ENCODE results near the gene AREG.

Gene AREG

DNA sequence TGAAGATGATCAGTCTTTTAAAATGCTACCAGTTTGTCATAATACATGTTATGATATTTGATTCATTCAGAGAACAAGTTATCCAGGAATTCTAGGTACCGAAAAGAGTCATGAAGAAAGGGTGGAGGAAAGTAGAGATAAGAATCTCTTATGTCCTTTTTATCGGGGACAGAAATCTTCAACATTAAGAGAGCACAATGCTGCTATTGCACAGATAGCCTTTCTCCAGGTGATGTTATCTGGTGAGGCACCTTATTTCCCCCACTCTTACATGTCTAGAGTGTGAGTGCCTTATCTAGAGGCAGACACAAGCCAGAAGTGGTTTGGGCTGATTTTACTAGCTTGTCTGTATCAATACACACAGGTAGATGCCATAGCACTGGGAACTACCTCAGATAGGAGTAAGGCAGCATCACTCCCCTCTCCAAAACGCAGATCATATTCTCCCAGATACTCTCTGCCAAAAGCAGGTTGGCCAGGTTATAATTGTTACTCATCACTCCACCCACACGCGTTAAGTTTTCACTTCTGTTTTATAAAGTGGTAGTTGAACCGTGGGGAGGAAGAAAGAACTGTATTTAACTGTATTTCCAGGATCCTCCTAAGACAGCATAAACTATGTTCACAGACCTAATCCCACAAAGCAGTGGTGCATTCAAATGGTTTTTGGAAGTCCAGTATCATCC is 38.4 kb downstream of the AREG start:
- Histone ChIP-seq H3K4me3 (ENCODE audit: severe bottlenecking) (no peak overlapping the region), H3K9me3 (ENCODE audit: severe bottlenecking) (no peaks in the 10 kb centered on the region), H3K4me1 (ENCODE audit: insufficient read depth, poor library complexity, severe bottlenecking) (no peaks in the 10 kb centered on the region), H3K27ac (ENCODE audit: poor library complexity, severe bottlenecking) (no peak overlapping the region), H3K36me3 (ENCODE audit: low read depth) (no peaks in the 10 kb centered on the region), H3K27me3 (ENCODE audit: insufficient read depth, poor library complexity, severe bottlenecking) (no peaks in the 10 kb centered on the region)
- TF ChIP-seq, protein P1, sequence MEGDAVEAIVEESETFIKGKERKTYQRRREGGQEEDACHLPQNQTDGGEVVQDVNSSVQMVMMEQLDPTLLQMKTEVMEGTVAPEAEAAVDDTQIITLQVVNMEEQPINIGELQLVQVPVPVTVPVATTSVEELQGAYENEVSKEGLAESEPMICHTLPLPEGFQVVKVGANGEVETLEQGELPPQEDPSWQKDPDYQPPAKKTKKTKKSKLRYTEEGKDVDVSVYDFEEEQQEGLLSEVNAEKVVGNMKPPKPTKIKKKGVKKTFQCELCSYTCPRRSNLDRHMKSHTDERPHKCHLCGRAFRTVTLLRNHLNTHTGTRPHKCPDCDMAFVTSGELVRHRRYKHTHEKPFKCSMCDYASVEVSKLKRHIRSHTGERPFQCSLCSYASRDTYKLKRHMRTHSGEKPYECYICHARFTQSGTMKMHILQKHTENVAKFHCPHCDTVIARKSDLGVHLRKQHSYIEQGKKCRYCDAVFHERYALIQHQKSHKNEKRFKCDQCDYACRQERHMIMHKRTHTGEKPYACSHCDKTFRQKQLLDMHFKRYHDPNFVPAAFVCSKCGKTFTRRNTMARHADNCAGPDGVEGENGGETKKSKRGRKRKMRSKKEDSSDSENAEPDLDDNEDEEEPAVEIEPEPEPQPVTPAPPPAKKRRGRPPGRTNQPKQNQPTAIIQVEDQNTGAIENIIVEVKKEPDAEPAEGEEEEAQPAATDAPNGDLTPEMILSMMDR (IDR thresholded peaks at IDR 0.05; ENCODE audit: poor library complexity, severe bottlenecking): no peak
- ATAC-seq (ENCODE audit: low read depth) (no peak), DNase-seq (ENCODE audit: low spot score) (no peak)

DNA sequence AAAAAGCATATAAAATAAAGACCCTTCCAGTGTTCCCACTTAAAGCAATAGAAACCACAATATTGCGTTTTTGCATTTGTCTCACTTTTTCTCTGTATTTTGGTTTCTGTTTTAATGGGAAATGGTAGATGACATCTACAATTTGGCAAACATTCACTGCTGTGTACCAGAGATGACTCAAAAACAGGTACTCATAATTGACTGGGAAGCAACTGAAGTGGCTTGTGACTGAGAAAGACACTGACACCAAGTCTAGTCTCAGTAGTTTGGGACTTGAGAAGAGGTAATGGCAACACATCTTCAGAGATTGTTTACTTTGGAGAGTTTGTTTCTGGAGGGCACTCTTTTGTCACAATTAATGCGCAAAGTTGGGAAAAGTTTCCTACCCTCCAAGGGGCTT is 42.0 kb downstream of the AREG start:
- peaks cover 16% of the 10 kb centered on the region for H3K4me1 ChIP-seq (ENCODE audit: insufficient read depth, poor library complexity, severe bottlenecking)
- no peaks in the 10 kb centered on the region for H3K36me3 ChIP-seq (ENCODE audit: low read depth)
- H3K27ac ChIP-seq (ENCODE audit: poor library complexity, severe bottlenecking): no peak overlapping the region
- TF ChIP-seq, protein P1 (IDR thresholded peaks at IDR 0.05; ENCODE audit: poor library complexity, severe bottlenecking): no peak
- no peaks in the 10 kb centered on the region for H3K9me3 ChIP-seq (ENCODE audit: severe bottlenecking)
- DNase-seq (ENCODE audit: low spot score) (no peak), ATAC-seq (ENCODE audit: low read depth) (no peak)
- H3K4me3 ChIP-seq (ENCODE audit: severe bottlenecking): no peak overlapping the region
- H3K27me3 ChIP-seq (ENCODE audit: insufficient read depth, poor library complexity, severe bottlenecking): no peaks in the 10 kb centered on the region

DNA sequence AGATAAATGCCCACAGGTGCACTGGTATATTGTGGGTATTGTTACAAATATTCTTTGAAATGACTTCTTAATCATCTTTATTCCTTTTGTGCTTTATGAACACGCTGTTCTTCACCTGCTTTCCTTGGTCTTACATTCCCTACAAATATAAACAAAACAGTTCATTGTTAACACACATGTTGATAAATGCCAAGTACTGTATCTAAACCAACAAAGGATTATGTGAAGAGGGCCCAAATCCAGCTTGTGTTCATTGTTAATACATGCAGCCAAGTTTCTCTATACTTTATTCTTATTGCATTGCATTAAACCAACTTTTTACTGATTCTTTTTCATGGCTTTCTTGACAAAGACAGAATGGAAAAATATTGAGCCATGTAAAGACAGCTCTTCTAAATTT is 42.8 kb downstream of the AREG start:
- Histone ChIP-seq H3K4me3 (ENCODE audit: severe bottlenecking) (no peak overlapping the region), H3K36me3 (ENCODE audit: low read depth) (no peaks in the 10 kb centered on the region), H3K9me3 (ENCODE audit: severe bottlenecking) (no peaks in the 10 kb centered on the region), H3K27ac (ENCODE audit: poor library complexity, severe bottlenecking) (no peak overlapping the region), H3K27me3 (ENCODE audit: insufficient read depth, poor library complexity, severe bottlenecking) (no peaks in the 10 kb centered on the region), H3K4me1 (ENCODE audit: insufficient read depth, poor library complexity, severe bottlenecking) (peaks cover 16% of the 10 kb centered on the region)
- ATAC-seq (ENCODE audit: low read depth): no peak
- DNase-seq (ENCODE audit: low spot score): no peak
- TF ChIP-seq, protein P1 (IDR thresholded peaks at IDR 0.05; ENCODE audit: poor library complexity, severe bottlenecking): no peak

DNA sequence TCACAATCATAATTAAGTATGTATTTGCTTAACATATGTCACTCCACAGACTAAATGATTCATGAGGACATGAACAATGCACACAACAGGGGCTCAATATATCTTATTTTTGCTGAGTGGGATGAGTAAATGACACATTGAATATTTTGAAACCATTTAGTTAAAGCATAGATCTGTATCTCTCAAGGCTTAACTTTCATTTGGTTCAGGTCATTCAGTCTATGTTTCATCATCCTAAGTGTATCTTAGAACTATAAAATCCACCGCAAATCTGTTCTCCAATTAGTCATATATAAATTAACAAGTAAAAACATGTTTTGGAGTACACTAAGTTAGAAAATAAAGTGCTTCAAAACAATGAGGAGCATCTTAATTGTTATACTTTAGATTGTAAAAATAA is 45.8 kb downstream of the AREG start:
- H3K27me3 ChIP-seq (ENCODE audit: insufficient read depth, poor library complexity, severe bottlenecking): no peaks in the 10 kb centered on the region
- peaks cover 16% of the 10 kb centered on the region for H3K4me1 ChIP-seq (ENCODE audit: insufficient read depth, poor library complexity, severe bottlenecking)
- peak overlapping the region; percentile 65 for H3K27ac ChIP-seq (ENCODE audit: poor library complexity, severe bottlenecking)
- TF ChIP-seq, protein P1 (IDR thresholded peaks at IDR 0.05; ENCODE audit: poor library complexity, severe bottlenecking): no peak
- peak; percentile 95 for ATAC-seq (ENCODE audit: low read depth)
- H3K36me3 ChIP-seq (ENCODE audit: low read depth): no peaks in the 10 kb centered on the region
- DNase-seq (ENCODE audit: low spot score): no peak
- H3K9me3 ChIP-seq (ENCODE audit: severe bottlenecking): no peaks in the 10 kb centered on the region
- no peak overlapping the region for H3K4me3 ChIP-seq (ENCODE audit: severe bottlenecking)

DNA sequence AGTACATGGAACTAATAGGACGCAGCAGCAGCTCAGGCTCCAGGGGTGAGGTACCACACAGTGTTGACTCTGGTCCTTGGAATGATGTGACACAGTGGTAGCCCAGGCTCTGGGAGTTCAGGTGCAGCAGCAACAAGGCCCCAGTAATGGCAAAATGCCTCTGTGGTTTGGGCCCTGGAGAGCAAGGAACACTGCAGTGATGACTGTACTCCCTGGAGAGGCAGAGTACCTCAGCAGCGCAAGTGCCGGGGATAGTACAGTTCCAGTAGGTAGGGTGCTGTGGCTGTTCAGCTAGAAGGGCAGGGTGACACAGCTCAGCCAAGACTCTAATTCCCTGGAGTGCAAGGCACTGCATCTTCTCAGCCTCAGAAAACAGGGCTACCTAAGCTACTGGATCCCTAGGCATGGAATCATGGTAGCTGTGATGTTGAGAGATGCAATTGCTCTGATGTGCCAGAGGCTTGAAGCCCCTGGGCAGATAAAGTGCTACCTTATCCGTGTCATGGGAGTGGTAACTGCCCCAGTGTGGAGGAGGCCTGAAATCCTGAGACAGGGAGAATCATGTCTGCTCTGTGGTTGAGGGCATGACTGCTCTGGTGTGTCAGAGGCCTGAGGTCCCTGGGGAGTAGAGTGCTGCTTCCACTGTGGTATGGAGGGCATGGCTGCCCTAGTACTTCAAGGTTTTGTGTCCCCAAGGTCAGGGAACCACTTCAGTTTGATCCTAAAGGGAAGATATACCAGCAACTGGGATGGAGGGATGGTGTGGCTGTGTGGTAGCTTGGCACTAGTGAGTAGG is 55.2 kb downstream of the AREG start:
- TF ChIP-seq, protein P1 (IDR thresholded peaks at IDR 0.05; ENCODE audit: poor library complexity, severe bottlenecking): no peak
- H3K27me3 ChIP-seq (ENCODE audit: insufficient read depth, poor library complexity, severe bottlenecking): no peaks in the 10 kb centered on the region
- DNase-seq (ENCODE audit: low spot score) (no peak), ATAC-seq (ENCODE audit: low read depth) (no peak)
- no peak overlapping the region for H3K4me3 ChIP-seq (ENCODE audit: severe bottlenecking)
- H3K4me1 ChIP-seq (ENCODE audit: insufficient read depth, poor library complexity, severe bottlenecking): peaks cover 33% of the 10 kb centered on the region
- H3K9me3 ChIP-seq (ENCODE audit: severe bottlenecking): no peaks in the 10 kb centered on the region
- H3K27ac ChIP-seq (ENCODE audit: poor library complexity, severe bottlenecking): peak overlapping the region; percentile 69
- no peaks in the 10 kb centered on the region for H3K36me3 ChIP-seq (ENCODE audit: low read depth)
